ENCODE results near the gene OSBPL7.

GRCh38 chr17:47840001-47840741 is 18.6 kb upstream of the OSBPL7 start:
- TF ChIP-seq, protein P1, sequence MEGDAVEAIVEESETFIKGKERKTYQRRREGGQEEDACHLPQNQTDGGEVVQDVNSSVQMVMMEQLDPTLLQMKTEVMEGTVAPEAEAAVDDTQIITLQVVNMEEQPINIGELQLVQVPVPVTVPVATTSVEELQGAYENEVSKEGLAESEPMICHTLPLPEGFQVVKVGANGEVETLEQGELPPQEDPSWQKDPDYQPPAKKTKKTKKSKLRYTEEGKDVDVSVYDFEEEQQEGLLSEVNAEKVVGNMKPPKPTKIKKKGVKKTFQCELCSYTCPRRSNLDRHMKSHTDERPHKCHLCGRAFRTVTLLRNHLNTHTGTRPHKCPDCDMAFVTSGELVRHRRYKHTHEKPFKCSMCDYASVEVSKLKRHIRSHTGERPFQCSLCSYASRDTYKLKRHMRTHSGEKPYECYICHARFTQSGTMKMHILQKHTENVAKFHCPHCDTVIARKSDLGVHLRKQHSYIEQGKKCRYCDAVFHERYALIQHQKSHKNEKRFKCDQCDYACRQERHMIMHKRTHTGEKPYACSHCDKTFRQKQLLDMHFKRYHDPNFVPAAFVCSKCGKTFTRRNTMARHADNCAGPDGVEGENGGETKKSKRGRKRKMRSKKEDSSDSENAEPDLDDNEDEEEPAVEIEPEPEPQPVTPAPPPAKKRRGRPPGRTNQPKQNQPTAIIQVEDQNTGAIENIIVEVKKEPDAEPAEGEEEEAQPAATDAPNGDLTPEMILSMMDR (IDR thresholded peaks at IDR 0.05), result no peak
- TF ChIP-seq POLR2A (IDR thresholded peaks at IDR 0.05), result no peak
- TF ChIP-seq POLR2AphosphoS5 (IDR thresholded peaks at IDR 0.05; ENCODE audit: insufficient read depth in 1 of 2, low read depth in 1 of 2), result no peak
